Type B pancreatic cell (in vitro differentiated cells): ENCODE data around the gene IDH3A. TPM values are rescaled to one million over a fixed set of nuclear protein-coding genes. Genes with fewer than 3 reads are reported as not detected.

ENCODE experiments used
- DNase-seq: peaks from one replicate; pipeline ENCODE4 v3.0.0; 2021; ENCODE audit warnings: mixed read lengths; ENCODE audit not compliant: unreplicated experiment; ENCODE audit errors: extremely low spot score
- H3K27ac Mint-ChIP-seq: 2 replicates; pipeline ENCODE4 v1.8.0; 2021; ENCODE audit warnings: mild to moderate bottlenecking, mixed read lengths
- H3K27me3 Mint-ChIP-seq: 2 replicates; pipeline ENCODE4 v1.8.0; 2021; ENCODE audit warnings: mixed read lengths
- H3K36me3 Mint-ChIP-seq: 2 replicates; pipeline ENCODE4 v1.8.0; 2021; ENCODE audit warnings: mixed read lengths
- H3K4me1 Mint-ChIP-seq: one replicate; pipeline ENCODE4 v1.8.0; 2021; ENCODE audit warnings: mixed read lengths; ENCODE audit not compliant: unreplicated experiment
- H3K4me3 Mint-ChIP-seq: 2 replicates; pipeline ENCODE4 v1.8.0; 2021; ENCODE audit warnings: mild to moderate bottlenecking, mixed read lengths
- H3K9me3 Mint-ChIP-seq: 2 replicates; pipeline ENCODE4 v1.8.0; 2021; ENCODE audit warnings: mixed read lengths
- total RNA-seq: library from RNA; stranded (reverse); gene quantifications from 2 replicates; pipeline ENCODE4 v1.2.1, GENCODE V29; 2021; ENCODE audit warnings: low replicate concordance
- TF ChIP-seq, protein P1 (sequence below): fragments of 200-600 bp; sonication (generic); conservative IDR thresholded peaks from 2 replicates; pipeline ENCODE4 v1.5.0; 2021; ENCODE audit warnings: antibody characterized with exemption, mild to moderate bottlenecking

The IDH3A gene
- total RNA-seq, 1 donor from 2014 or later = 66.5 TPM

DNA sequence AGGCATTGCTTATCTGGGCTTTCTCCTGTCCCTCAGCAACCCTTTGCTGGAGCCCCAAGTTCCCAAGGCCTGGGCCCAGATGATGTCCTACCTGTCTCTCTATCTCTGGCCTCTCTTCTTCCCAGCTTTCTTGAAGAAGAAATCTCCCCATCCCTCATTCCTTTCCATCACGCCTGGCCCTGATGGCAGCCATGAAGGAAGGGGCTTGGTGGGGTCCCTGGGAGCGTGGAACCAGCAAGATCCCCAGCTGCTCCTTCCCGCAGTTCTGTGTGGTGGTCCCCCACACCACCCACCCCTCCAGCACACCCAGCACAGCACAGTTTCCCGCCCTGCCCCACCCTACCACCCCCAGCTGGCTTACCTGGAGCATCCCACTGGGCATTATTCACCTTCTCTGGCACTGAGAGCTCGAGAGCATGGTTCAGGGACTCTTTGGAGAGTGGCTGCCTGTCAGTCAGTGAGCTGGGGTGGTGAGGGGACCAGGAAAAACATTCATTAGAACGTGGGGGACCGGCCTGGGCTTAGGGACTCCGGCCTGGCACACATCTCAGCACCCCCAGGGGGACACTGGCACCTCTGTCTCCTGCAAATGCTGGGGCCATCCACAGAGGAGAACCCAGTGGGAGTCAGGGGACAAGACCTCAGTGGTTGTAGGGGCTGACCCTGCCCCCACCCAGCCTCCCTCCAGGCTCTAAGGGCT, 58.6 kb downstream of the IDH3A start:
- TF ChIP-seq, protein P1, sequence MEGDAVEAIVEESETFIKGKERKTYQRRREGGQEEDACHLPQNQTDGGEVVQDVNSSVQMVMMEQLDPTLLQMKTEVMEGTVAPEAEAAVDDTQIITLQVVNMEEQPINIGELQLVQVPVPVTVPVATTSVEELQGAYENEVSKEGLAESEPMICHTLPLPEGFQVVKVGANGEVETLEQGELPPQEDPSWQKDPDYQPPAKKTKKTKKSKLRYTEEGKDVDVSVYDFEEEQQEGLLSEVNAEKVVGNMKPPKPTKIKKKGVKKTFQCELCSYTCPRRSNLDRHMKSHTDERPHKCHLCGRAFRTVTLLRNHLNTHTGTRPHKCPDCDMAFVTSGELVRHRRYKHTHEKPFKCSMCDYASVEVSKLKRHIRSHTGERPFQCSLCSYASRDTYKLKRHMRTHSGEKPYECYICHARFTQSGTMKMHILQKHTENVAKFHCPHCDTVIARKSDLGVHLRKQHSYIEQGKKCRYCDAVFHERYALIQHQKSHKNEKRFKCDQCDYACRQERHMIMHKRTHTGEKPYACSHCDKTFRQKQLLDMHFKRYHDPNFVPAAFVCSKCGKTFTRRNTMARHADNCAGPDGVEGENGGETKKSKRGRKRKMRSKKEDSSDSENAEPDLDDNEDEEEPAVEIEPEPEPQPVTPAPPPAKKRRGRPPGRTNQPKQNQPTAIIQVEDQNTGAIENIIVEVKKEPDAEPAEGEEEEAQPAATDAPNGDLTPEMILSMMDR = no peak
- Mint-ChIP-seq H3K27me3 (no peaks in the 10 kb centered on the region), H3K9me3 (no peaks in the 10 kb centered on the region), H3K27ac (no peak overlapping the region), H3K4me3 (no peak overlapping the region), H3K4me1 (peaks cover 34% of the 10 kb centered on the region), H3K36me3 (no peaks in the 10 kb centered on the region)
- DNase-seq = peak; percentile 56

DNA sequence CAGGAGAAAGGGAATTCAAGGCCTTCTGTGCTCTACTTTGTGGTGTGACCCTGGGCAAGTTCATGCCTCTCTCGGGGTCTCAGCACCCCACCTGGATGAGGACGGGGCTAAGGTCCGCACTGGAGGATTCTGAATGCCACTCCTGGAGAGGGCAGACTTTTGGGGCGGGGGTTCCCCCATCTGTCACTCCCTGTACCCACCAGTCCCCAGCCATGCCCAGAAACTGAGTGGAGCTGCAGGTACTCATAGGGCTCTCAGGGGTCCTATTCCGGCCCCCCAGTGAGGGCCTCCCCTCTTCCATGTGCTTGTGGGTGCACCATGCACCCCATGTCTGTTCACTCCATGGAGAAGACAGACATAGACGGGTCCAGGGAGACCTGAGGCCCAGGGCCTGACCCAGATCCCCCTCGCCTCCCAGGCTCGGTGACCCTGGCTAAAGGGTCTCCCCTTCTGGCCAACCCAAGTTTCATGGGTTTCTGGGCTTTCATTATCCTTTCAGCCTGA, 59.2 kb downstream of the IDH3A start:
- Mint-ChIP-seq H3K27ac (peak overlapping the region; percentile 93), H3K4me3 (no peak overlapping the region), H3K4me1 (peaks cover 29% of the 10 kb centered on the region), H3K36me3 (no peaks in the 10 kb centered on the region), H3K9me3 (no peaks in the 10 kb centered on the region), H3K27me3 (no peaks in the 10 kb centered on the region)
- TF ChIP-seq, protein P1 = no peak
- DNase-seq = peak; percentile 45

DNA sequence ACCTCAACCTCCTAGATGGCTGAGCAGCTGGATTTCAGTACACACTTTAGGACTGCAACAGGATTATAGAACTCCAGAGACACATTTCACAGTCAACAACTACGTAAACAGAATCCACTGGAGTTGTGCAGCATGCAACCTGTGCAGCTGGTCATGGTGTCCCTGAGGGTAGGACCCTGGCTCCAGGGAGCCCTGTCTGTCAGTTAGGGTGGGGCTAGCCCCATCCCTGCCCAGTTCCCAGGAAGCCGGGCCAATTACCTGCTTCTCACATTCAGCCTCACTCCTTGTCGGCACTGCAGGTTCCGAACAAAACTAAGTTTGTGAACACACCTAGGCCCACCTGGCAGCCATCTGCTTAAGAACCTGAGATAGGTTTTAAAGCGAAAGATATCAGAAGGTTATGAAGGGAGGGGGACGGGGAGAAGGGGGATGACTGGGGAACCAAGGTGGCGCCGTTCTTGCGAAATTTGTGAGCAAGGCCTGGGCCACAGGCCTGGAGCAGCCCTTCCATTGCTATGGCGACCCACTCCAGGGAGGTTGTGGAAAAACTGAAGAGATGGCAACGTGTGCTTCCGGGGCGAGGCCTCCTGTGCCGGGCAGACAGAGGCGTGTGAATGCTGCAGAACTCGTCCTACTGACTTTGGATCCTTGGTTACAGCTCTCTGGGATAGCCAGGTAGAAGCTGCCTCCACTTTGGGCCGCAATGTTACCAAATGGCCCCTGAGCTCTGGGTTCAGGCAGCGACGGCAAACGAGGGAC, 59.9 kb downstream of the IDH3A start:
- Mint-ChIP-seq H3K4me1 (peaks cover 27% of the 10 kb centered on the region), H3K9me3 (no peaks in the 10 kb centered on the region), H3K27me3 (no peaks in the 10 kb centered on the region), H3K36me3 (no peaks in the 10 kb centered on the region), H3K4me3 (peak overlapping the region; percentile 63), H3K27ac (peak overlapping the region; percentile 93)
- TF ChIP-seq, protein P1 = no peak
- DNase-seq = peak; percentile 67

DNA sequence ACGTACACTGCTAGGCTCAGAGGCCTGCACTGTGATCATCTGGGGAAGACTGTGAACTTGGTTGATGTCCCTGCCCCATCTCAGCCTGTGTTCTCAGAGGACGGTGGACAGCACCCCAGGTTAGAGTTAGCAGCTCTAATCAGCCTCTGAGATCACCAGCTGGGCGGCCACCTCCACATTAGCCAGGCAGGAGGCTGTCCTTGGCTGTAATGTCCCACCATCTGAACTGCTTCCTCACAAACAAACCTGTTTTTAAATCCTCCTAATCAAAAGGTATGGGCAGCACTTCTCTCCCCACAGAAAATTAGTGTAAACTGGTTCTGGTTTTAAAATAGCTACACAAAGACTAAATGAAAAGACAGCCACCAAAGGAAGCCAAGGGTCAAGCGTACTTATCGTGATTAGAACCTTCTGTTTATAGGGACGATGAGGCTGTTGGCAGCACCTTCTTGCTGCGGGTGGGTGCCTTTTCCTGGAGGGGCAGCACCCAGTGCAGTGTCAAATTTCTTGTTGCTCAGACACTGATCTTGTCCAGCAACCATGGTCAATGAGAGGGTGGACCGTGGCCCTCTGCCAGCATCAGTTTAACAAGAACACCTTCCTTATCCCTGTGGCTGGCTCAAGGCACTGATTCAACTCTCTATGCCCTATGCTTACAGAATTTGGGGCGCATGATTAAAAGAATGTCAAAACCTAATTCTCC, 60.6 kb downstream of the IDH3A start:
- Mint-ChIP-seq H3K4me1 (peaks cover 27% of the 10 kb centered on the region), H3K36me3 (no peaks in the 10 kb centered on the region), H3K27ac (peak overlapping the region; percentile 93), H3K9me3 (no peaks in the 10 kb centered on the region), H3K4me3 (peak overlapping the region; percentile 63), H3K27me3 (no peaks in the 10 kb centered on the region)
- peak; percentile 29 for DNase-seq
- TF ChIP-seq, protein P1 = no peak

DNA sequence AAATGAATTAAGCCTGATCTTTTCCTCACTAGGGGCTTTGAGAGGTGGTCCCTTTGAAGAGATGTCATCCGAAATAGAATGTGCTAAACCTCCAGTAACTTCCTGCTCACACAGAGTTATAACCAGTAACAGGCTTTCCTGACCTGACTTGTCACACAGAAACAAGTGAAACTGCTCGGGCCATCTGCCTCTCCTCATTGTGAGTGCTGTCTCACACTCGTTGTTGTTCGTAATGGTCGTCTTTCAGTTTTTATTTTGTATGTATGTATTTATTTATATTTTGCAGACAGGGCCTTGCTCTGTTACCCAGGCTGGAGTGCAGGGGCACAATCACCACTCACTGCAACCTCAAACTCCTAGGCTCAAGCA, 61.2 kb downstream of the IDH3A start:
- Mint-ChIP-seq H3K27ac (peak overlapping the region; percentile 93), H3K4me1 (peaks cover 27% of the 10 kb centered on the region), H3K4me3 (no peak overlapping the region)

More for the DNA sequence above, 61.2 kb downstream of the IDH3A start:
- TF ChIP-seq, protein P1 = no peak
- no peak for DNase-seq
- Mint-ChIP-seq H3K9me3 (no peaks in the 10 kb centered on the region), H3K27me3 (no peaks in the 10 kb centered on the region), H3K36me3 (no peaks in the 10 kb centered on the region)
